H1 (cell line): ENCODE measurements around the gene SLC9C1. TPM values are rescaled to one million over a fixed set of nuclear protein-coding genes. Genes with fewer than 3 reads are reported as not detected.

Experiments used
- BRCA1 ChIP-seq: IDR thresholded peaks from 2 replicates; pipeline ENCODE4 v1.6.1; 2012; ENCODE audit warnings: low read depth, low read length, improper control_type of control experiment
- CBX8 ChIP-seq: fragments of 300-800, 300-1000 bp; sonication (generic); IDR thresholded peaks from 2 replicates; pipeline ENCODE4 v1.7.1; 2016; ENCODE audit warnings: low read depth, low read length, borderline replicate concordance
- CEBPB ChIP-seq: IDR thresholded peaks from 2 replicates; pipeline ENCODE4 v1.6.1; 2012; ENCODE audit warnings: low read depth, low read length
- CTBP2 ChIP-seq: IDR thresholded peaks from 2 replicates; pipeline ENCODE4 v1.7.0; 2011; ENCODE audit warnings: borderline replicate concordance, mild to moderate bottlenecking, moderate library complexity, mixed read lengths, low read length; ENCODE audit not compliant: insufficient read depth, insufficient read length
- EGR1 ChIP-seq: IDR thresholded peaks from 2 replicates; pipeline ENCODE4 v1.6.1; 2011; ENCODE audit warnings: low read depth, low read length, borderline replicate concordance
- EP300 ChIP-seq, 2 experiments: IDR thresholded peaks; 1 replicate in 1 of 2; 2 replicates in 1 of 2; pipeline ENCODE4 v1.6.1; 2011 to 2012; ENCODE audit warnings: low read depth in 2 of 2, low read length in 2 of 2, mild to moderate bottlenecking in 2 of 2, borderline replicate concordance in 1 of 2, inconsistent platforms in 1 of 2, moderate library complexity in 1 of 2
- GTF2F1 ChIP-seq: IDR thresholded peaks from 2 replicates; pipeline ENCODE4 v1.6.1; 2012; ENCODE audit warnings: low read depth, low read length, improper control_type of control experiment, borderline replicate concordance
- KDM1A ChIP-seq: fragments of 200-600, 300-600 bp; sonication (generic); IDR thresholded peaks from 2 replicates; pipeline ENCODE4 v1.7.1; 2016; ENCODE audit warnings: mild to moderate bottlenecking, low read length, borderline replicate concordance
- KDM5A ChIP-seq: fragments of 200-600 bp; IDR thresholded peaks from 2 replicates; pipeline ENCODE4 v1.7.1; 2012; ENCODE audit warnings: mild to moderate bottlenecking, low read length, inconsistent platforms, mixed read lengths
- NRF1 ChIP-seq: IDR thresholded peaks from 2 replicates; pipeline ENCODE4 v1.6.1; 2011; ENCODE audit warnings: mild to moderate bottlenecking, low read depth, low read length, improper control_type of control experiment
- RNF2 ChIP-seq: fragments of 200-900, 300-1000 bp; sonication (generic); IDR thresholded peaks from 2 replicates; pipeline ENCODE4 v1.7.1; 2016; ENCODE audit warnings: borderline replicate concordance, low read depth, mild to moderate bottlenecking, antibody characterized with exemption, low read length; ENCODE audit not compliant: poor library complexity, severe bottlenecking; ENCODE audit errors: missing control alignments
- SAP30 ChIP-seq: fragments of 300-600 bp; sonication (generic); IDR thresholded peaks from 2 replicates; pipeline ENCODE4 v1.7.1; 2012; ENCODE audit warnings: low read length, moderate library complexity, mild to moderate bottlenecking, inconsistent platforms; ENCODE audit not compliant: insufficient read depth, insufficient replicate concordance
- SIN3A ChIP-seq, 2 experiments: IDR thresholded peaks in 1 of 2; conservative IDR thresholded peaks in 1 of 2; 2 replicates each; pipeline ENCODE4 v1.6.1; 2011 to 2012; ENCODE audit warnings: low read length in 2 of 2, improper control_type of control experiment in 1 of 2, low read depth in 1 of 2, mild to moderate bottlenecking in 1 of 2
- SP1 ChIP-seq: IDR thresholded peaks from 2 replicates; pipeline ENCODE4 v1.6.1; 2011; ENCODE audit warnings: low read depth, low read length
- SP4 ChIP-seq: IDR thresholded peaks from 2 replicates; pipeline ENCODE4 v1.6.1; 2012; ENCODE audit warnings: low read length, inconsistent platforms
- TAF1 ChIP-seq: IDR thresholded peaks from 2 replicates; pipeline ENCODE4 v1.6.1; 2011; ENCODE audit warnings: mild to moderate bottlenecking, low read depth, low read length
- ZNF274 ChIP-seq: IDR thresholded peaks from 2 replicates; pipeline ENCODE4 v1.7.0; 2012; ENCODE audit warnings: low read length, borderline replicate concordance; ENCODE audit errors: extremely low read depth
- polyA plus RNA-seq, 7 experiments: library from polyadenylated mRNA; depleted of rRNA in 3 of 7; stranded (reverse) in 5 of 7; unstranded in 2 of 7; fragments of >200 nt in 5 of 7; fragments of 200-250 nt in 2 of 7; gene quantifications; 1 replicate in 5 of 7; 2 replicates in 1 of 7; 4 replicates in 1 of 7; pipeline versions ENCODE4 v1.2.1 to v1.2.3, GENCODE V29; 2011 to 2013; ENCODE audit warnings: missing spikeins in 2 of 7, mixed read lengths in 2 of 7
- total RNA-seq: library from RNA; stranded (reverse); fragmentation: NEBNext Ultra II Directional; extraction: Animal tissue kit (Norgen Biotek cat#: 25700); gene quantifications from 2 replicates; pipeline ENCODE4 v1.2.1, GENCODE V29; 2021
- TF ChIP-seq, protein P1 (sequence below): IDR thresholded peaks from 2 replicates; pipeline ENCODE4 v1.6.1; 2012; ENCODE audit warnings: inconsistent platforms
- TF ChIP-seq, protein P2 (sequence below), 3 experiments: IDR thresholded peaks; 1 replicate in 2 of 3; 2 replicates in 1 of 3; pipeline versions ENCODE4 v1.5.1 to v1.6.1; 2011; ENCODE audit warnings: low read length in 3 of 3, mild to moderate bottlenecking in 3 of 3, inconsistent platforms in 2 of 3, low read depth in 1 of 3, moderate library complexity in 1 of 3; ENCODE audit not compliant: insufficient read depth in 1 of 3; ENCODE audit errors: control extremely low read depth in 1 of 3

Gene SLC9C1
- total and polyA plus RNA-seq, 2 of the 8 experiments (the other 6 are each of a cell fraction or from before 2014, with no cell fraction given) = 0.15 to 0.24 TPM

DNA sequence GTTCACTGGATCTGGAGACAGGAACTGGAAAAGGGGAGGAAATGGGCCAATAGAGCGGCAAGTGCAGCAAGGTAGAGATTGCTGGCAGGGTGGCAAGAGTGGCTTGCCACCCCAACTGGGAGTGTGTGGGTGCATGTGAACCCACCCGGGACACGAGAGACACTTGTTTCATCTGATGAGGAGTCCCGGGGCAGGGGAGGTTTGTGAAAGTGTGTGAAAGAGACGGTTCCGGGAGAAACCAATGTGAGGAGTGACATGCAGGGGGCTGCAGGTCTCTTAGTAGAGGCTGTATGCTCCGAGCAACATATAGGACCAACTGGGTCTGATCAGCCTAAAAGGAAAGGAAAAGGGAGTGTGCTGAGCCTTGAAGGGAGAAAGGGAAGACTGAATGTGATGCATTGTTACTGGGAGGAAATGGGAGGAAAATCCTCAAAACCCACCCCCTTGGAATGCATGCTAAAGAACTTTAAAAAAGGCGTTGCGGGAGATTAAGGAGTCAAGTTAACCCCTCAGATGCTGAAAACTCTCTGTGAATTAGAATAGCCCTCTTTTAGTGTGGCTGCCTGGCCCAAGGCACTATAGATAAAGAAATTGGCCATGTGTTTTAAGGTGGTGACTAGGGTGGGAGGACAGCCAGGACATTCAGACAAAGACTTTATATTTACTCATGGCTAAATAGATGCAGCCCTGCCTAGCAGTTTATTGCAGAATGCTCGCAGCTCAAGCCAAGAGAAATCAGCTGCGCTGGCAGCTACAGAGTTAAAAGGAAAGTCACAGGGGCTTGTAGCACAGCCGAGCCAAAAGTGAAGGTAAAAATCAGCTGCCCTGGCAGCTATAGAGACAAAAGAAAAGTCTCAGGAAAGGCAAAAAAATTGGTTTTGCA is 9.1 kb upstream of the SLC9C1 start (continued):
- TF ChIP-seq EP300 (IDR thresholded peaks at IDR 0.05; ENCODE audit: borderline replicate concordance in 1 of 2, low read depth in 2 of 2, low read length in 2 of 2) (peak in 1 of 2 experiments; percentile 69; a peak in 1 of 3 replicates), RNF2 (no peak), CTBP2 (no peak), CBX8 (no peak), TAF1 (peak; percentile 66; the same call in 1 of the 2 replicates), ZNF274 (no peak), CEBPB (no peak), GTF2F1 (no peak), EGR1 (peak; percentile 61; the same call in 1 of the 2 replicates), SIN3A (conservative IDR thresholded peaks at IDR 0.05 in 1 of 2, IDR thresholded peaks at IDR 0.05 in 1 of 2; ENCODE audit: low read depth in 1 of 2, low read length in 2 of 2) (no peak; a peak in 1 of 4 replicates), BRCA1 (no peak), KDM1A (no peak), SP1 (peak; percentile 83), NRF1 (no peak), SAP30 (no peak), SP4 (no peak), KDM5A (no peak)
- TF ChIP-seq, protein P1, sequence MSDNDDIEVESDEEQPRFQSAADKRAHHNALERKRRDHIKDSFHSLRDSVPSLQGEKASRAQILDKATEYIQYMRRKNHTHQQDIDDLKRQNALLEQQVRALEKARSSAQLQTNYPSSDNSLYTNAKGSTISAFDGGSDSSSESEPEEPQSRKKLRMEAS = peak; percentile 13; the same call in 1 of the 2 replicates
- TF ChIP-seq, protein P2, sequence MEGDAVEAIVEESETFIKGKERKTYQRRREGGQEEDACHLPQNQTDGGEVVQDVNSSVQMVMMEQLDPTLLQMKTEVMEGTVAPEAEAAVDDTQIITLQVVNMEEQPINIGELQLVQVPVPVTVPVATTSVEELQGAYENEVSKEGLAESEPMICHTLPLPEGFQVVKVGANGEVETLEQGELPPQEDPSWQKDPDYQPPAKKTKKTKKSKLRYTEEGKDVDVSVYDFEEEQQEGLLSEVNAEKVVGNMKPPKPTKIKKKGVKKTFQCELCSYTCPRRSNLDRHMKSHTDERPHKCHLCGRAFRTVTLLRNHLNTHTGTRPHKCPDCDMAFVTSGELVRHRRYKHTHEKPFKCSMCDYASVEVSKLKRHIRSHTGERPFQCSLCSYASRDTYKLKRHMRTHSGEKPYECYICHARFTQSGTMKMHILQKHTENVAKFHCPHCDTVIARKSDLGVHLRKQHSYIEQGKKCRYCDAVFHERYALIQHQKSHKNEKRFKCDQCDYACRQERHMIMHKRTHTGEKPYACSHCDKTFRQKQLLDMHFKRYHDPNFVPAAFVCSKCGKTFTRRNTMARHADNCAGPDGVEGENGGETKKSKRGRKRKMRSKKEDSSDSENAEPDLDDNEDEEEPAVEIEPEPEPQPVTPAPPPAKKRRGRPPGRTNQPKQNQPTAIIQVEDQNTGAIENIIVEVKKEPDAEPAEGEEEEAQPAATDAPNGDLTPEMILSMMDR (IDR thresholded peaks at IDR 0.05; ENCODE audit: control extremely low read depth in 1 of 3, insufficient read depth in 1 of 3, low read depth in 1 of 3, low read length in 3 of 3) = no peak
